ENCODE results near the gene CES3.

GRCh38 chr16:66923247-66923731, 37.8 kb upstream of the CES3 start:
- TF ChIP-seq, protein P1, sequence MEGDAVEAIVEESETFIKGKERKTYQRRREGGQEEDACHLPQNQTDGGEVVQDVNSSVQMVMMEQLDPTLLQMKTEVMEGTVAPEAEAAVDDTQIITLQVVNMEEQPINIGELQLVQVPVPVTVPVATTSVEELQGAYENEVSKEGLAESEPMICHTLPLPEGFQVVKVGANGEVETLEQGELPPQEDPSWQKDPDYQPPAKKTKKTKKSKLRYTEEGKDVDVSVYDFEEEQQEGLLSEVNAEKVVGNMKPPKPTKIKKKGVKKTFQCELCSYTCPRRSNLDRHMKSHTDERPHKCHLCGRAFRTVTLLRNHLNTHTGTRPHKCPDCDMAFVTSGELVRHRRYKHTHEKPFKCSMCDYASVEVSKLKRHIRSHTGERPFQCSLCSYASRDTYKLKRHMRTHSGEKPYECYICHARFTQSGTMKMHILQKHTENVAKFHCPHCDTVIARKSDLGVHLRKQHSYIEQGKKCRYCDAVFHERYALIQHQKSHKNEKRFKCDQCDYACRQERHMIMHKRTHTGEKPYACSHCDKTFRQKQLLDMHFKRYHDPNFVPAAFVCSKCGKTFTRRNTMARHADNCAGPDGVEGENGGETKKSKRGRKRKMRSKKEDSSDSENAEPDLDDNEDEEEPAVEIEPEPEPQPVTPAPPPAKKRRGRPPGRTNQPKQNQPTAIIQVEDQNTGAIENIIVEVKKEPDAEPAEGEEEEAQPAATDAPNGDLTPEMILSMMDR (IDR thresholded peaks at IDR 0.05) = no peak
- TF ChIP-seq POLR2A (IDR thresholded peaks at IDR 0.05) (no peak), POLR2AphosphoS5 (IDR thresholded peaks at IDR 0.05) (peak in 1 of 3 donors; percentile 10)

All from breast epithelium (tissue), 3 donors.